Fibroblast of the aortic adventitia (primary cell): ENCODE results near the gene TTC34. TPM values are rescaled to one million over a fixed set of nuclear protein-coding genes. Genes with fewer than 3 reads are reported as not detected.

Experiments used
- DNase-seq: peaks from one replicate; pipeline ENCODE4 v3.0.0-alpha.2; 2010; ENCODE audit warnings: low read depth
- H3K4me3 ChIP-seq: 2 replicates; pipeline ENCODE4 v1.5.1; 2011; ENCODE audit warnings: low read depth, mild to moderate bottlenecking, control low read depth, low read length, moderate library complexity
- CTCF ChIP-seq: IDR thresholded peaks from 2 replicates; pipeline ENCODE4 v1.5.1; 2011; ENCODE audit warnings: mild to moderate bottlenecking, low read length, control low read depth, inconsistent platforms; ENCODE audit not compliant: insufficient read depth
- total RNA-seq: library from RNA; depleted of rRNA; stranded (reverse); fragments of >200 nt; gene quantifications from 2 replicates; pipeline ENCODE4 v1.2.3, GENCODE V29; 2012; ENCODE audit warnings: low replicate concordance

TTC34 gene
- total RNA-seq, 1 donor = 0.27 TPM

GRCh38 chr1:2635361-2636010, 166.0 kb downstream of the TTC34 start:
- TF ChIP-seq CTCF = no peak
- no peak for DNase-seq
- no peak overlapping the region for H3K4me3 ChIP-seq

- no peak for TF ChIP-seq CTCF
- H3K4me3 ChIP-seq = no peak overlapping the region
- no peak for DNase-seq
Measured at GRCh38 chr1:2633936-2634491, 167.5 kb downstream of the TTC34 start.

- no peak overlapping the region for H3K4me3 ChIP-seq
- DNase-seq = no peak
- TF ChIP-seq CTCF = no peak
Measured at GRCh38 chr1:2633366-2633935, 168.0 kb downstream of the TTC34 start.

GRCh38 chr1:2632561-2633361, 168.7 kb downstream of the TTC34 start, which contains the start of gene MMEL1:
Gene MMEL1, minus strand, starts transcription at chr1:2633016. Its CDS starts 3,532 bp downstream, at chr1:2629484.
- no peak for TF ChIP-seq CTCF
- DNase-seq = no peak
- H3K4me3 ChIP-seq = no peak within 1 kb of the TSS

- DNase-seq = no peak
- TF ChIP-seq CTCF = no peak
- no peak overlapping the region for H3K4me3 ChIP-seq
Measured at GRCh38 chr1:2632051-2632430, 169.5 kb downstream of the TTC34 start.

- DNase-seq = no peak
Measured at GRCh38 chr1:2631136-2632050, 170.1 kb downstream of the TTC34 start.

More at GRCh38 chr1:2631136-2632050, 170.1 kb downstream of the TTC34 start:
- H3K4me3 ChIP-seq = no peak overlapping the region
- no peak for TF ChIP-seq CTCF
